ENCODE data around the gene KDM8.
"Not testable (repeated sequence)": the region's sequence is repeated elsewhere in the genome, so short reads cannot be mapped to it uniquely, and the experiment has no call there.

Gene KDM8

GRCh38 chr16:27248886-27249285 is 45.6 kb downstream of the KDM8 start:
- not testable (repeated sequence) for H3K27me3 ChIP-seq (ENCODE audit: insufficient read depth, low read length)

GRCh38 chr16:27251541-27252205 is 48.3 kb downstream of the KDM8 start:
- Histone ChIP-seq H3K9ac (ENCODE audit: low read length) (no peak overlapping the region), H3K14ac (ENCODE audit: low read length) (no peak overlapping the region), H3K27ac (ENCODE audit: low read depth, low read length) (no peak overlapping the region), H3K4me1 (ENCODE audit: control insufficient read depth in 1 of 2, insufficient read depth in 2 of 2, low read length in 2 of 2) (no peaks in the 10 kb centered on the region), H2AK5ac (ENCODE audit: low read length) (no peak overlapping the region), H2BK12ac (ENCODE audit: low read length) (no peak overlapping the region), H2BK5ac (ENCODE audit: low read depth, low read length, poor library complexity) (no peak overlapping the region), H3K79me1 (ENCODE audit: low read length) (no peaks in the 10 kb centered on the region), H4K91ac (ENCODE audit: low read depth, low read length) (no peak overlapping the region), H3K9me3 (ENCODE audit: insufficient read depth, low read depth, low read length) (no peaks in the 10 kb centered on the region), H3K4ac (ENCODE audit: low read depth, low read length) (no peak overlapping the region), H4K8ac (ENCODE audit: low read depth, low read length) (no peak overlapping the region), H3K4me3 (ENCODE audit: low read depth, low read length) (no peak overlapping the region), H2AFZ (ENCODE audit: insufficient read depth, low read length, poor library complexity) (no peak overlapping the region), H3K4me2 (ENCODE audit: low read length) (no peak overlapping the region), H3K27me3 (ENCODE audit: insufficient read depth, low read length) (no peaks in the 10 kb centered on the region), H4K12ac (ENCODE audit: low read depth, low read length) (no peak overlapping the region), H2BK120ac (ENCODE audit: insufficient read depth, low read length, poor library complexity) (no peak overlapping the region), H3K18ac (ENCODE audit: low read length) (no peak overlapping the region), H3K36me3 (ENCODE audit: control insufficient read depth in 1 of 2, insufficient read depth in 2 of 2, low read length in 2 of 2) (no peaks in the 10 kb centered on the region), H3K79me2 (ENCODE audit: control insufficient read depth, insufficient read depth, low read length, poor library complexity) (no peaks in the 10 kb centered on the region), H3K23ac (ENCODE audit: low read length) (no peak overlapping the region)
- no CpG with 5 or more reads among the region's 8 CpGs for WGBS (ENCODE audit: extremely low coverage, insufficient coverage, insufficient read length)
- DNase-seq: no peak

More at GRCh38 chr16:27248886-27249285, 45.6 kb downstream of the KDM8 start:
- H3K27ac ChIP-seq (ENCODE audit: low read depth, low read length); H2BK12ac ChIP-seq (ENCODE audit: low read length); H4K8ac ChIP-seq (ENCODE audit: low read depth, low read length); H3K9me3 ChIP-seq (ENCODE audit: insufficient read depth, low read depth, low read length); H3K23ac ChIP-seq (ENCODE audit: low read length); H3K79me1 ChIP-seq (ENCODE audit: low read length); H2BK5ac ChIP-seq (ENCODE audit: low read depth, low read length, poor library complexity); H3K14ac ChIP-seq (ENCODE audit: low read length); H3K79me2 ChIP-seq (ENCODE audit: control insufficient read depth, insufficient read depth, low read length, poor library complexity); H2BK120ac ChIP-seq (ENCODE audit: insufficient read depth, low read length, poor library complexity); H3K9ac ChIP-seq (ENCODE audit: low read length); H3K4me1 ChIP-seq (ENCODE audit: control insufficient read depth in 1 of 2, insufficient read depth in 2 of 2, low read length in 2 of 2); H4K91ac ChIP-seq (ENCODE audit: low read depth, low read length); H3K4ac ChIP-seq (ENCODE audit: low read depth, low read length); H3K4me2 ChIP-seq (ENCODE audit: low read length); H3K18ac ChIP-seq (ENCODE audit: low read length); H2AK5ac ChIP-seq (ENCODE audit: low read length); H4K12ac ChIP-seq (ENCODE audit: low read depth, low read length); H2AFZ ChIP-seq (ENCODE audit: insufficient read depth, low read length, poor library complexity); DNase-seq; H3K4me3 ChIP-seq (ENCODE audit: low read depth, low read length); H3K36me3 ChIP-seq (ENCODE audit: control insufficient read depth in 1 of 2, insufficient read depth in 2 of 2, low read length in 2 of 2): not testable (repeated sequence)
- WGBS (ENCODE audit: extremely low coverage, insufficient coverage, insufficient read length): no CpG with 5 or more reads among the region's 4 CpGs

GRCh38 chr16:27252206-27252585 is 48.9 kb downstream of the KDM8 start:
- H3K14ac ChIP-seq (ENCODE audit: low read length): no peak overlapping the region
- H3K36me3 ChIP-seq (ENCODE audit: control insufficient read depth in 1 of 2, insufficient read depth in 2 of 2, low read length in 2 of 2): no peaks in the 10 kb centered on the region
- no peak overlapping the region for H3K9ac ChIP-seq (ENCODE audit: low read length)
- no peak overlapping the region for H2BK120ac ChIP-seq (ENCODE audit: insufficient read depth, low read length, poor library complexity)
- WGBS (ENCODE audit: extremely low coverage, insufficient coverage, insufficient read length): no CpG with 5 or more reads among the region's 6 CpGs
- H4K8ac ChIP-seq (ENCODE audit: low read depth, low read length): no peak overlapping the region
- DNase-seq: no peak
- H4K12ac ChIP-seq (ENCODE audit: low read depth, low read length): no peak overlapping the region
- H3K18ac ChIP-seq (ENCODE audit: low read length): no peak overlapping the region
- no peak overlapping the region for H3K4ac ChIP-seq (ENCODE audit: low read depth, low read length)
- H3K27ac ChIP-seq (ENCODE audit: low read depth, low read length): no peak overlapping the region
- no peaks in the 10 kb centered on the region for H3K9me3 ChIP-seq (ENCODE audit: insufficient read depth, low read depth, low read length)
- no peak overlapping the region for H3K4me2 ChIP-seq (ENCODE audit: low read length)
- H3K4me3 ChIP-seq (ENCODE audit: low read depth, low read length): no peak overlapping the region
- no peak overlapping the region for H2AK5ac ChIP-seq (ENCODE audit: low read length)
- no peak overlapping the region for H2AFZ ChIP-seq (ENCODE audit: insufficient read depth, low read length, poor library complexity)
- H2BK5ac ChIP-seq (ENCODE audit: low read depth, low read length, poor library complexity): no peak overlapping the region
- no peak overlapping the region for H3K23ac ChIP-seq (ENCODE audit: low read length)
- H4K91ac ChIP-seq (ENCODE audit: low read depth, low read length): no peak overlapping the region
- H3K79me1 ChIP-seq (ENCODE audit: low read length): no peaks in the 10 kb centered on the region
- H2BK12ac ChIP-seq (ENCODE audit: low read length): no peak overlapping the region
- H3K27me3 ChIP-seq (ENCODE audit: insufficient read depth, low read length): no peaks in the 10 kb centered on the region
- H3K79me2 ChIP-seq (ENCODE audit: control insufficient read depth, insufficient read depth, low read length, poor library complexity): no peaks in the 10 kb centered on the region
- H3K4me1 ChIP-seq (ENCODE audit: control insufficient read depth in 1 of 2, insufficient read depth in 2 of 2, low read length in 2 of 2): no peaks in the 10 kb centered on the region

- Histone ChIP-seq H3K23ac (ENCODE audit: low read length) (no peak overlapping the region), H3K27ac (ENCODE audit: low read depth, low read length) (no peak overlapping the region), H3K4me2 (ENCODE audit: low read length) (no peak overlapping the region), H3K9ac (ENCODE audit: low read length) (no peak overlapping the region), H3K18ac (ENCODE audit: low read length) (no peak overlapping the region), H3K4me1 (ENCODE audit: control insufficient read depth in 1 of 2, insufficient read depth in 2 of 2, low read length in 2 of 2) (peaks cover 0 to 3% of the 10 kb centered on the region in 2 experiments), H3K79me1 (ENCODE audit: low read length) (no peaks in the 10 kb centered on the region), H4K8ac (ENCODE audit: low read depth, low read length) (no peak overlapping the region), H2AK5ac (ENCODE audit: low read length) (no peak overlapping the region), H4K12ac (ENCODE audit: low read depth, low read length) (no peak overlapping the region), H2BK120ac (ENCODE audit: insufficient read depth, low read length, poor library complexity) (no peak overlapping the region), H4K91ac (ENCODE audit: low read depth, low read length) (no peak overlapping the region), H3K14ac (ENCODE audit: low read length) (no peak overlapping the region), H3K4ac (ENCODE audit: low read depth, low read length) (no peak overlapping the region), H2BK5ac (ENCODE audit: low read depth, low read length, poor library complexity) (no peak overlapping the region), H3K4me3 (ENCODE audit: low read depth, low read length) (no peak overlapping the region), H3K36me3 (ENCODE audit: control insufficient read depth in 1 of 2, insufficient read depth in 2 of 2, low read length in 2 of 2) (no peaks in the 10 kb centered on the region), H2BK12ac (ENCODE audit: low read length) (no peak overlapping the region), H2AFZ (ENCODE audit: insufficient read depth, low read length, poor library complexity) (no peak overlapping the region), H3K27me3 (ENCODE audit: insufficient read depth, low read length) (no peaks in the 10 kb centered on the region), H3K9me3 (ENCODE audit: insufficient read depth, low read depth, low read length) (no peaks in the 10 kb centered on the region), H3K79me2 (ENCODE audit: control insufficient read depth, insufficient read depth, low read length, poor library complexity) (no peaks in the 10 kb centered on the region)
- no CpG with 5 or more reads among the region's 6 CpGs for WGBS (ENCODE audit: extremely low coverage, insufficient coverage, insufficient read length)
- DNase-seq: no peak
Observed at GRCh38 chr16:27253526-27253930, 50.2 kb downstream of the KDM8 start.
